ENCODE data around the gene SUFU. TPM values are rescaled to one million over a fixed set of nuclear protein-coding genes. Genes with fewer than 3 reads are reported as not detected.

The SUFU gene
- total and polyA plus RNA-seq, 2 of the 4 experiments (the other 2 are of a cell fraction): 2.2 to 11.0 TPM

DNA sequence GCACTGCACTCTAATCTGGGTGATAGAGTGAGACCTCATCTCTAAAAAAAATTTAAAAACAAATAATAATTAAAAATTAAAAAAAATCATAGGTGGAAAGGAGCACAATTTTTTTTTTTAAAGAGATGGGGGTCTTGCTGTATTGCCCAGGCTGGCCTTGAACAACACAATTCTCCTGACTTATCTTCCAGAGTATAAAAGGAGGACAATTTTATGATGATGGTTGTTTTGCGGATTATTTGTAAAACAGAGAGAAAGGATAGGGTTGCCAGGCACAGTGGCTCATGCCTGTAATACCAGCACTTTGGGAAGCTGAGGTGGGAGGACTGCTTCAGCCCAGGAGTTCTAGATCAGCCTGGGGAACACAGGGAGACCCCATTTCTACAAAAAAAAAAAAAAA is 6.2 kb upstream of the SUFU start:
- DNase-seq (no peak), ATAC-seq (ENCODE audit: low read depth) (no peak)
- no peak overlapping the region for H3K4me2 ChIP-seq (ENCODE audit: low read depth, low read length)
- no peak overlapping the region for H2AFZ ChIP-seq (replicated peaks; ENCODE audit: low read length, poor library complexity)
- H3K4ac ChIP-seq (ENCODE audit: low read depth, low read length): no peak overlapping the region
- H3K56ac ChIP-seq (ENCODE audit: extremely low read depth, insufficient read depth, low read length): no peak overlapping the region
- ChIA-PET CTCF (no interaction called here), POLR2A (ENCODE audit: unreplicated experiment) (no interaction called here)
- no CpG with 5 or more reads among the region's 1 CpG for WGBS, 2 experiments (ENCODE audit: extremely low coverage in 2 of 2, insufficient read length in 1 of 2)
- peaks cover 3% of the 10 kb centered on the region; the same call in 1 of the 2 replicates for H3K36me3 ChIP-seq (ENCODE audit: control insufficient read depth, insufficient read depth, low read length)
- no peak overlapping the region for H2BK15ac ChIP-seq (ENCODE audit: low read depth, low read length)
- dilution Hi-C loops (cut with HindIII; ENCODE audit: low sequenced_read_pairs, unreplicated experiment) (no loop called here), intact Hi-C loops (cut with micrococcal nuclease) (no loop called here), in situ Hi-C loops (cut with MboI; ENCODE audit: low sequenced_read_pairs) (no loop called here)
- H4K5ac ChIP-seq (ENCODE audit: low read depth, low read length): no peak overlapping the region
- H2AK9ac ChIP-seq (replicated peaks; ENCODE audit: low read depth, low read length, poor library complexity): no peak overlapping the region
- no TSS peak for BruUV-seq (replicated peaks)
- no peak overlapping the region for H3K23ac ChIP-seq (ENCODE audit: low read depth, low read length)
- no peak overlapping the region for H4K8ac ChIP-seq (ENCODE audit: low read depth in 2 of 2, low read length in 2 of 2)
- H3K9me1 ChIP-seq (ENCODE audit: insufficient read depth, low read length): peaks cover 12% of the 10 kb centered on the region; the same call in 1 of the 2 replicates
- no peak overlapping the region for H2BK120ac ChIP-seq (ENCODE audit: low read depth, low read length)
- no peaks in the 10 kb centered on the region for H3K27me3 ChIP-seq (ENCODE audit: control insufficient read depth, insufficient read depth, low read length)
- no peak overlapping the region for H4K91ac ChIP-seq (ENCODE audit: insufficient read depth, low read depth, low read length)
- no peak overlapping the region for H3K14ac ChIP-seq (replicated peaks; ENCODE audit: low read depth, low read length)
- H3K4me1 ChIP-seq (ENCODE audit: control insufficient read depth, insufficient read depth, low read length): no peaks in the 10 kb centered on the region; the same call in 1 of the 2 replicates
- H3K9ac ChIP-seq (ENCODE audit: low read depth, low read length): no peak overlapping the region
- H3K18ac ChIP-seq (ENCODE audit: low read depth, low read length): no peak overlapping the region
- no peak overlapping the region for H2BK20ac ChIP-seq (ENCODE audit: low read depth, low read length)
- TF ChIP-seq FOS (IDR thresholded peaks at IDR 0.05; ENCODE audit: low read depth, low read length): no peak
- TF ChIP-seq MXI1 (IDR thresholded peaks at IDR 0.05; ENCODE audit: borderline replicate concordance, low read depth, low read length): no peak
- no peak for TF ChIP-seq SMC3 (IDR thresholded peaks at IDR 0.05; ENCODE audit: low read depth, low read length)
- TF ChIP-seq MAZ (IDR thresholded peaks at IDR 0.05; ENCODE audit: borderline replicate concordance, low read depth, low read length): no peak
- no peak for TF ChIP-seq RAD21 (IDR thresholded peaks at IDR 0.05; ENCODE audit: low read length)
- TF ChIP-seq RFX5 (IDR thresholded peaks at IDR 0.05; ENCODE audit: low read depth, low read length): no peak
- TF ChIP-seq BHLHE40 (IDR thresholded peaks at IDR 0.05; ENCODE audit: low read depth, low read length): no peak
- TF ChIP-seq MAFK (IDR thresholded peaks at IDR 0.05; ENCODE audit: low read depth, low read length): no peak
- TF ChIP-seq, protein P1, sequence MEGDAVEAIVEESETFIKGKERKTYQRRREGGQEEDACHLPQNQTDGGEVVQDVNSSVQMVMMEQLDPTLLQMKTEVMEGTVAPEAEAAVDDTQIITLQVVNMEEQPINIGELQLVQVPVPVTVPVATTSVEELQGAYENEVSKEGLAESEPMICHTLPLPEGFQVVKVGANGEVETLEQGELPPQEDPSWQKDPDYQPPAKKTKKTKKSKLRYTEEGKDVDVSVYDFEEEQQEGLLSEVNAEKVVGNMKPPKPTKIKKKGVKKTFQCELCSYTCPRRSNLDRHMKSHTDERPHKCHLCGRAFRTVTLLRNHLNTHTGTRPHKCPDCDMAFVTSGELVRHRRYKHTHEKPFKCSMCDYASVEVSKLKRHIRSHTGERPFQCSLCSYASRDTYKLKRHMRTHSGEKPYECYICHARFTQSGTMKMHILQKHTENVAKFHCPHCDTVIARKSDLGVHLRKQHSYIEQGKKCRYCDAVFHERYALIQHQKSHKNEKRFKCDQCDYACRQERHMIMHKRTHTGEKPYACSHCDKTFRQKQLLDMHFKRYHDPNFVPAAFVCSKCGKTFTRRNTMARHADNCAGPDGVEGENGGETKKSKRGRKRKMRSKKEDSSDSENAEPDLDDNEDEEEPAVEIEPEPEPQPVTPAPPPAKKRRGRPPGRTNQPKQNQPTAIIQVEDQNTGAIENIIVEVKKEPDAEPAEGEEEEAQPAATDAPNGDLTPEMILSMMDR (conservative IDR thresholded peaks at IDR 0.05; ENCODE audit: low read depth, low read length): no peak
- TF ChIP-seq NFE2L2 (IDR thresholded peaks at IDR 0.05; ENCODE audit: low read depth, low read length): no peak
- no peak for TF ChIP-seq CEBPB (IDR thresholded peaks at IDR 0.05; ENCODE audit: low read depth, low read length)
- TF ChIP-seq, protein P2, sequence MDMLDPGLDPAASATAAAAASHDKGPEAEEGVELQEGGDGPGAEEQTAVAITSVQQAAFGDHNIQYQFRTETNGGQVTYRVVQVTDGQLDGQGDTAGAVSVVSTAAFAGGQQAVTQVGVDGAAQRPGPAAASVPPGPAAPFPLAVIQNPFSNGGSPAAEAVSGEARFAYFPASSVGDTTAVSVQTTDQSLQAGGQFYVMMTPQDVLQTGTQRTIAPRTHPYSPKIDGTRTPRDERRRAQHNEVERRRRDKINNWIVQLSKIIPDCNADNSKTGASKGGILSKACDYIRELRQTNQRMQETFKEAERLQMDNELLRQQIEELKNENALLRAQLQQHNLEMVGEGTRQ (IDR thresholded peaks at IDR 0.05; ENCODE audit: low read depth, low read length): no peak
- TF ChIP-seq, protein P3, sequence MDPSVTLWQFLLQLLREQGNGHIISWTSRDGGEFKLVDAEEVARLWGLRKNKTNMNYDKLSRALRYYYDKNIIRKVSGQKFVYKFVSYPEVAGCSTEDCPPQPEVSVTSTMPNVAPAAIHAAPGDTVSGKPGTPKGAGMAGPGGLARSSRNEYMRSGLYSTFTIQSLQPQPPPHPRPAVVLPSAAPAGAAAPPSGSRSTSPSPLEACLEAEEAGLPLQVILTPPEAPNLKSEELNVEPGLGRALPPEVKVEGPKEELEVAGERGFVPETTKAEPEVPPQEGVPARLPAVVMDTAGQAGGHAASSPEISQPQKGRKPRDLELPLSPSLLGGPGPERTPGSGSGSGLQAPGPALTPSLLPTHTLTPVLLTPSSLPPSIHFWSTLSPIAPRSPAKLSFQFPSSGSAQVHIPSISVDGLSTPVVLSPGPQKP (IDR thresholded peaks at IDR 0.05; ENCODE audit: borderline replicate concordance, low read depth, low read length): no peak
- TF ChIP-seq CHD1 (IDR thresholded peaks at IDR 0.05; ENCODE audit: low read depth, low read length): no peak
- peaks cover 8 to 60% of the 10 kb centered on the region in 2 experiments for H3K79me1 ChIP-seq (ENCODE audit: low read depth in 1 of 2, low read length in 2 of 2)
- H3K27ac ChIP-seq (ENCODE audit: insufficient read depth, low read length): no peak overlapping the region
- H3K9me3 ChIP-seq (ENCODE audit: control insufficient read depth, insufficient read depth, low read length): no peaks in the 10 kb centered on the region
- no peak overlapping the region for H2BK5ac ChIP-seq (ENCODE audit: low read depth, low read length, poor library complexity, severe bottlenecking)
- H3K4me3 ChIP-seq (ENCODE audit: insufficient read depth, low read depth, low read length): no peak overlapping the region
- H2AK5ac ChIP-seq (ENCODE audit: low read depth, low read length): no peak overlapping the region
- H4K20me1 ChIP-seq (ENCODE audit: insufficient read depth, low read length): peaks cover 80% of the 10 kb centered on the region

All from IMR-90 (cell line).